Dermis microvascular lymphatic vessel endothelial cell (primary cell): Measurements from ENCODE around the gene FARS2. TPM values are rescaled to one million over a fixed set of nuclear protein-coding genes. Genes with fewer than 3 reads are reported as not detected.

Experiments
- DNase-seq, 2 donors: peaks; one replicate each; pipeline versions ENCODE4 v3.0.0 to v3.0.0-alpha.2; 2010; ENCODE audit warnings: low read depth in 2 of 2
- total RNA-seq: library from RNA; depleted of rRNA; stranded (reverse); fragments of >200 nt; gene quantifications from 2 replicates; pipeline ENCODE4 v1.2.1, GENCODE V29; 2014

The FARS2 gene
- total RNA-seq, 1 donor from 2014 or later = 26.8 TPM

GRCh38 chr6:5287205-5287965, 26.1 kb downstream of the FARS2 start:
- peak; percentile 40 to 57 for DNase-seq

DNA sequence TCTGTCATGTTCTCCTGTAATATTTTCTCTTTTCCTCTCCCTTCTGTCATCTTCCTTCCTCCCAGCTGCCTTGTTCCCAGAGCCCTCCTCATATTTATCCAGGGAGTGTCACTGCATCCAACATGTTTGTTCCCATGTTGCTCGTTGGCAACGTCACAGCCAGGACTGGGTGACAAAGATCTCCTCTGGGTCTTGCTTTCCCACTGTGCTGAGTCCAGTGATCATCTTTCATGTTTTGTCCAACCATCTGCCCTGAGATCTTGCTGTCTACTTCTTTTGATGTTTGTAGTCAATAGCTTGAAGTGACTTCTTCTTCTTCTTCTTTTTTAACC, 26.6 kb downstream of the FARS2 start:
- DNase-seq = no peak

GRCh38 chr6:5290097-5290496, 28.8 kb downstream of the FARS2 start:
- no peak for DNase-seq

DNA sequence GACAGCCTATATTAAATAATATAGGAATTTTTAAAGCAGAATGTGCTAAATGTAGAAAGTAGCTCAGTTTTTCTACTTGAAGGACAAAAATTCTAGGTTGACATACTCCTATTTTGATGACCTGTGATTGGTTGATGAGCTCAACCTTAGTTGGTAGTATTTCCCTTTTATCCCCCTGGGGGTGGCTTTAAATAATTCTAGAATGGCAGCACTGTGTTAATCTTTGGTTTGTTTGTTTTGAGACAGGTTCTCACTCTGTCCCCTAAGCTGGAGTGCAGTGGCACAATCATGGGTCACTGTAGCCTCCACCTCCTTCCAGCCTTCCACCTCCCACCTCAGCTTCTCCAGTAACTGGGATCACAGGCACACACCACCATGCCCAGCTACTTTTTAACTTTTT, 29.2 kb downstream of the FARS2 start:
- DNase-seq = no peak

DNA sequence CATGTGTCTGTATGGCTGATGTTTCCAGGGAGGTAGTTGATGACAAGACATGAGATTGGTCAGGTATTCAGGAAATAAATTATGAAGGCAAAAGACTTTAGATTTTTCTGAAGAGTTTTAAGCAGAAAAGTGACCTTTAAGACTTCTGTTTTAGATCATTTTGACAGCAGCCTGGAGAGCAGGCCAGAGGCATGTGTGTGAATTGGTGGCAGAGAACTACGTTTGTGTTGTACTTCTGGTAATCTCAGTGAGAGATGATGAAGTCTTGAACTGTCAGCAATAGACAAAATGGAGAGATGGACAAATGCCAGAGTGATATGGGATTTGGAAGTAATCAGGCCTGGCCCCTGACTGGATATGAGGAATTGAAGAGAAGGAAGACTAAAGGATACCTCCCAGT, 30.8 kb downstream of the FARS2 start:
- DNase-seq = no peak

DNA sequence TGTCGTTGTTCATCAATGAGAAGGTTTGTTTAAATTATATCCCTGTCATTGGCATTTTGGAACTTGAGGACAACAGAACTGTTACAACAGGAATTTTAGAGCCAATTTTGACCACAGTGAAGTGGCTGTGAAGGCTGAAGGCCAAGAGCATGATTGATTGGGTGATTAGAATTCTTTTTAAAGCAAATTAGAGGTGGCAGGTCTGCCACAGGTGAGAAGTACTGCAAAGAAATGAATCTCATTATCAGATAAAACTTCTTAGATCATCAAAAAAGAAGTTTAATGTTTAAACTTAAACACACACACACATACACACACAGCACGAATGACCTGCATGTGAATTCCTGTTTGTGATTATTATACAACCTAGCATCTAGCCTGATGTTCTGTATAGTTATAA, 32.4 kb downstream of the FARS2 start:
- no peak for DNase-seq

DNA sequence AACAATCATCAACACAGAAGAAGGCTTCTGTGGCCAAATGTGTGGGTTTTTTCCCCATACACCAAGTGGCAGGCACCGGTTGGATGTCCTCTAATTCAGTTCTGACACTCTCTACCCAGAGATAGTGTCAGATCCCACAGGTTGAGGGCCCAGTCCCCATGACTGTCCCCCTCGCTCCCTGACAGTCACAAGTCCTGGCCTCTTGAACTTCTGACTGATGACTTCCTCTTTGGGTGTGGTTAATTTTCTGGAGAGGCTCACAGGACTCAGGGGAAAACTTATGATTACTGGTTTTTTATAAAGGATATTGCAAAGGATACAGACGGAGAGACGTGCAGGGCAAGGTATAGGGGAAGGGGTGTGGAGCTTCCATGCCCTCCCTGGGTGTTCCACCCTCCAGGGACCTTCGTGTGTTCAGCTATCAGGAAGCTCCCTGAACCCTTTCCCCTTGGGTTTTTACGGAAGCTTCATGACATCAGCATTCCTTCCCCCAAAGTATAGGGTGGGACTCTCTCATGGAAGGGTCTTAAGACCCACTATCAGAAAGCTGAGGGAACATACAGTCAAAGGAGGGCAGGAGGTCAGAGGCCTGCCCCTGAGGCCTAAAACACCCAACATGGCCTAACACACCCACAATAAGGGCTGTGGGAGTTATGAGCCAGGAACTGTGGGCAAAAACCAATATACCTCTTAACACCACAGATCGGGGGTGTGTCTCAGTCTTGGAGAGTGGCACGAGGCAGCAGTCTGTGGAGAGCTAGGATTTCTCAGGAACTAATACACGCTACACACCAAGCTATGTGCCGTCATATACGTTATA, 33.3 kb downstream of the FARS2 start:
- DNase-seq = no peak

DNA sequence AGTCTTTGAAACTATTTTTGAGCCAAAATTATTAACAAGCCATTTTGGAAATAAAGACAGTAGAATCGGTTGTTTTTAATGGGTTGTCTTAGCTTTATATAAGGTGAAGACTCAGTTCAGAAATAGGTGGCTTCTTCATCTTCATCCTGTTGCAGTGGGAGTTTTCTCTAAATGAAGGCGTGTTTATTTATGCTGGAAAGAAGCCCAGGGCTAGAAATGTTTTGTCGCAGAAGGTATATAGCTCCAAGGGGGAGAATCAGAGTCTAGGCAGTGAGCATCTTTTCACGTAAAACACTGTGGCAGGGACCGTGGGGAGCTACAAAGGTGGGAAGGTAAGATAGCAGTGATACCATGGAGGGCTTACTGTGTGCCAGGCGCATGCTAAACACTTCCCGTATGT, 34.3 kb downstream of the FARS2 start:
- no peak for DNase-seq

GRCh38 chr6:5300206-5300764, 39.0 kb downstream of the FARS2 start:
- peak in 1 of 2 donors; percentile 30 for DNase-seq

- no peak for DNase-seq
Observed at GRCh38 chr6:5302220-5302946, 41.1 kb downstream of the FARS2 start.

- peak; percentile 37 to 63 for DNase-seq
Observed at GRCh38 chr6:5302995-5303622, 41.8 kb downstream of the FARS2 start.

DNA sequence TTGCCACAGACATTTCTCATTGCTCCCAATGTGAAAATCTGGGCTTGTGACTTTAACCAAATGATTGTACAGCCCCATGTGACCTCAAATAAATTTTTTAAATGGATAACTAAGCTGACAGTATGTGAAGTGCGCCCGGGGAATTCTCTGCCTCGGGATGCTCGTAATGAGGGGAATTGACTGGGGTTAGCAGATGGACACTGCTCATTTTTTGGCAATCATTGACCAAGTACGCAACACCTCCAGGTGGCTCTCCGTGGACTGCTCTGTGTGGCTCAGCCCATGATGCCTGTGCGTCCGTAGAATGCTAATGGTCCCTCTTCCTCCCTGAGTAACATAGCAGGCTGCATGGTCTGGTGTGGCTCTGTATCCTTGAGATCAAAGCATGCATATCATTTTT, 42.4 kb downstream of the FARS2 start:
- DNase-seq = no peak

DNA sequence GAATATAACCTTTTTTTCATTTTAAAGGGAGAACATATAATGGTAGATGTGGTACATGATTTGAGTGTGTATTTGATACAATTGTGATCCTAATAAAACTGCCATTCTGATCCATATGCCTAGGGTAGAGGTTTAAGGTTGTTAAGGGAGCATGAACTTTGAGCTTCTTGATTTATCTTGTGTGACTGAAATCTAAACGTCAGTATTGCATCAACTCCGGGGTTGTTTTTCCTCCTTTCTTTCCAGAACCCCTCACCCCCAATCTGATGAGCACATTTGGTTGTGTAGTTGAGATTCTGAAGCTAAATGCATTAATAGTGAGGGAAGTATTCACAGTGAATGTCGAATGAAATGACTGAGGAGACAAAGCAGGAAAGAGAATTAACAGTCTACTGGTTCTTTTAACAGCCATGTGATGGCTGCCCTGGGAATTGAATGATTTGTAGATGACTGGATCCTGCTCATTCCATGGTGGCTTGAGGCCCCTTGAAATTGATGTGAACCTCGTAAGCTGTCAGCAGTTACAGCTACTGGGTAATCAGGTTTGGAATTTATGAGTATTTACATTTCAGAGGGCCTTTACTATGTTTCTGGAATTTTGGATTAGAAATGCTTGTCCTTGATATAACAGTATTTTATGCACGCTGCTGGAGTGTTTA, 44.8 kb downstream of the FARS2 start:
- DNase-seq = no peak

DNA sequence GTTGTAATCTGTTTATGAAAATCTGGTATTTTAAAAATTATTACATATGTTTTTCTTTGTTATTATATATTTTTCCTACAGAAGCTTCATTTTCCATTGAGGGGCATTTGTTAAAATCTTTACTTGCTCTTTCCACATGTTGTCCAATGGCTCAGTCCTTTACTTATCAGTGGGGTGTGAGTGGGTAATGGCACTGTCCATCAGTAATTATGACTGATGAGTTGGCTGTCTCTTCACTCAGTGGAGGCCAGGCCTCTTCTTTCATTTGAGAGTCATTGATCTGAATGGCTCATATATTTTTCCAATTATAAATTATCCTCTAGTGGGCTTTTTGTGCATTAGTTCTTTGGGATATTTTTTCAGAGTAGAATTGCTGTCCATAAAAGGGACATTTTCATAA, 45.7 kb downstream of the FARS2 start:
- no peak for DNase-seq

- no peak for DNase-seq
Observed at GRCh38 chr6:5308066-5308465, 46.8 kb downstream of the FARS2 start.

DNA sequence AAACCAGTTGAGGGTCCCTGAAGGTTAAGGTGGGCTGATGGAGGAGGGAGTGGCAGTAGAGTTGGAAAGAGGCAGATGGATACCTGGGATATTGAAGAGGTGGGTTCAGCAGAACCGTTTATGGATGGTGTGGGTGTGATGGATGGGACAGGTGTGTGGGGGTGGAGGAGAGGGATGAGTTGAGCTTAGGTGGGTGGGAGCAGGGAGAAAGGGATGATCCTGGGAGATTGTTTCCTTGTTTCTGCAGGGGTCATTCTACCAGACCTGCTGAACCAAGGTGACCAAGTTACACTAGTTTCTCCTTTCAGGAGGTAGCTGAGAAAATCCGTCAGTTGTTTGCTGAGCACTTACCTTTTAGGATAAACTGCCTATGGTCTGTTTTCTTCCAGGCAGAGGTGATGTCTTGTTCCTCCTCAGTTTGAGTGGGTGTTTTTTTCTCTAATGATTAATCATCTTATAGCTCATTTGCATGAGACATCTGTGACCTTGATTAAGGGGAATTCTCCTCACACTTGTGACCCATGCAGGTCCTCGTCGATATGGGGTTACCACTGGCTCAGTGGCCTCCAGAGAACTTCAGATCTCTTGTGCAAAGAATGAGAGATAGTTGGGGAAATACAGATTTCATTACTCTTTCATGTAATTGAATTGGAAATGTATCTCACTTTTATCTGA, 53.0 kb downstream of the FARS2 start:
- DNase-seq = no peak

DNA sequence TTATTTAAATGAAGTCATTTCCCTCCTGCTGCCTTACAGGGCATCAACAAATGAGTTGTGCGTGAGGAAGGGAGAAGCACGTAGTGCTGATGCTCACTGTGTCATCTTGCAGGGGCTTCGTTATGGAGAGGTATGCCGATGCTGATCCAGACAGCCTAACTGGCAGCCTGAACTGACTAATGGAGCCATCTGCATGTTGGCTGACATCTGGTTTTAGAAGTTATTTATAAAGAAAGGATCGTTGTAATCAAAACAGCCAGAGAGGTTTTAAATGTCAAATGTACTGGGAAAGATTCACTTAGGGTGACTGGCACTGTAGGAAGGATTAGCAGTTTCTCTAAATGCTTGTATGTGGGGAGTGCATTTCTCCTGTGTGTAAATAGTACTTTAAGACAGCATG, 54.6 kb downstream of the FARS2 start:
- no peak for DNase-seq

DNA sequence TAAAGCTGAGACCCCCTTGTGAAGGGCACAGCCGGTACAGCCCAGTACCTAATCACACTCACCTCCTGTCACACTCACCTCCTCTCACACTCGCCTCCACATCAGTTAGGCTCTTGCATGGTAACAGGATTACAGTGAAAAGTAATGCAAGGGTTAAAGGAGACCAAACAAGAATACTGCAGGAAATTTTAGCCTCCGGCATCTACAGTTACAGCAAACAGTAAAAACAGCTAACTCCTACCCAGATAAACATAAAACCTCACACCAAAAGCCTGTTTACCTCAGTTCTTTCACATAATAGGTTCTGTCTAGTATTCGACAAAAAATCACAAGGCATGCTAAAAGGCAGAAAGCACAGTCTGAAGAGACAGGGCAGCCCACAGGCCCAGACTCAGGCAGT, 55.6 kb downstream of the FARS2 start:
- DNase-seq = no peak

DNA sequence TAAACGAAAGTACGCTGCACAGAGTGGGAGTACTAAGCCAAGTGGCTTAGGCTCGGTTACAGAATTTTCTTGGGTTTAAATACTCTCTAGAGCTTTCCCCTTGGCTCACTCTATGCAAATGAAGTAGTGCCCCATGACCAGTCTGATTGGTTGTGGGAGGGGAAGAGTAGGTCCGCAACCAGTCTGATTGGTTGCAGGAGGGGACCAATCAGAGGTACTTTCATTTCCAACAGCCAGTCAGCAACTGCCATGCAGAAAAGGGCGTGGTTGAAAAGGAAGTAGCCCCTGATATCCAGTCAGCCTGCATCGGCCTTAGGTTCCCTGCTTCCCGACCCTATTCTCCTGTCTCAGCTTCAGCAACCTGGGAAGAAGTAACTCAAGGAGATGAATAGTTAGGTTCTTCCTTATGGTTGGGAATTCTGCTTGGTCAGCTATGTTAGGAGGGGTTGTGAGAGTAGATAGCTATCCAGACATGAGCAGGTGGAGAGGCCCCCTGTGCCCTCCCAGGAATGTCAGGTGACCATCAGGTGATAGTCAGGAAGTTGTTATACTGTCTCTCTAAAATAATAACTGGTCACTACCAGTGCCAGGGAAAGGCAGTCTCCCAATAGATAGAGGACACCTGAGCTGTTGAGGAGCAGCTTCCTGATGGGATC, 57.4 kb downstream of the FARS2 start:
- no peak for DNase-seq

DNA sequence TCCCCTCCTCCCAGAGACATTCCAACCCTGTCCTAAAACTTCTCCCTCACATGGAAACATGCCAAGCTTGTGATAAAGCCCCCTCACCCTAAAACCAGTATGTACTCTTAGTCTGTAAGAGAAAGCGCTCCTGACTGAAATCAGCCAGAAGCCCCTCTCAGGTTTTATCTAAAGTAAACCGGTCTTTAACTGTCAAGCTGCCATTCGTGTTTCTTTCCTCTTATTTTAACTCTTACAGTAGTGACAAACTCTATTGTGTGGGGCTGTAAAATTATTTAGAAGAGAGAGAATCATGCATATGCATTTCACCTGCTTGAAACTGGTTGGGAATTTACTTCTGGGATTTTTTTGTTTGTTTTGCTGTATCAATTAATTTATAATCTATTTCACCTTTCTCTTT, 62.7 kb downstream of the FARS2 start:
- no peak for DNase-seq
